NCI-H345 treated with DMSO at 0.1 percent for 48 hours (cell line): Measurements from ENCODE around the gene DAB2.
"Not testable (repeated sequence)": the region's sequence is repeated elsewhere in the genome, so short reads cannot be mapped to it uniquely, and the experiment has no call there.

Experiments
- DNase-seq: peaks from one replicate; lab custom pipeline; 2025; ENCODE audit not compliant: unreplicated experiment; lab: John Stamatoyannopoulos, UW

DAB2 gene

DNA sequence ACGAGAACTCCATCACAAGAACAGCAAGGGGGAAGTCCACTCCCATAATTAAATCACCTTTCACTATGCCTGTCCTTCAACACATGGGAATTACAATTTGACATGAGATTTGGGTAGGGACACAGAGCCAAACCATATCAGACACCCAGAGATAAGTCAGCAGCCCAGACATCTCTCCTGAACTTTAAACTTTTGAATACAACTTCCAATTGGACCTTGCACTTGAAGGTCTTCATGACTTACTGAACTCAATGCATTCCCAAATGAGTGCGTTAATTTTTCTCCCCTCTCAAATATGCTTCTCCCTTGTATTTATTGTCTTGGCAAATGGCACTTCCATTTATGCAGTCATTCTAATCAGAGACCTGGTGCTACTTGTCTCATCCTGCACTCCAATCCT lies 72.6 kb downstream of the DAB2 start:
- DNase-seq: no peak

GRCh38 chr5:39349484-39349883 lies 75.3 kb downstream of the DAB2 start:
- DNase-seq: no peak

DNA sequence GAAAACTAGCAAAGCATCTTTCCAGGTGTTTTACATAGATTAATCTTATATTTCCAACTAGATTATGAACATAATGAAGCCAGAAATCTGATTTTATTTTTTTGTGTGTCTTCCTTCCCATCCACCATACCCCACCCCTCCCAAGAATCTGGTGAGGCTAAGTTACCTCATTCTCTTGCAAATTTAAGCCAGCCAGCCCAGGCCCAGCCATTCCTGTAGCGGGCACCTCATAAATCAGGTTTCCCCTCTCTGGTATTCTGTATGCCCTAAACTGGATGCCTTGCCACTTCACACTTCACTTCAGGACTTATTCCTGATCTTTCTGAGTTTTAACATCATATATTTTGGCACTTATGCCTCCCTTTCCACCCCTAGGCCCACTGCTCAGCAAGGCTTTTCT lies 82.3 kb downstream of the DAB2 start:
- no peak for DNase-seq

DNA sequence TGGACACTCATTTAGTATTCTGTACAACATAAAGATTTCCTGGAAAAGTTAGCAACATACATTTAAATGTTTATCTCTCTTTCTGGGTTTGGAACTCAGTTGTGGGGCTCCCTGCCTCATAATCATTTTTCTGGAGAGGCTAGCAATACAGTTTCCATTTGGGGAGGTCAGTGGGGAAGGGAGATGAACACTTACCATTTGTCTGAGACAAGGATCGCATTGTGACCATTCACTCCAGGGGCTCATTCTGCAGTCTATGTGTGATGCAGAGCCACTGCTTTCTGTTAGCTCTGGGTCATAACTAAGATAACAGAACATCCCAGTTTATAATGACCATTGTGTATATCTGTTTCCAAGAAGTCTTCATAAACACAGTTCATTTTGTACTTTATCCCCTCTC lies 82.9 kb downstream of the DAB2 start:
- no peak for DNase-seq

DNA sequence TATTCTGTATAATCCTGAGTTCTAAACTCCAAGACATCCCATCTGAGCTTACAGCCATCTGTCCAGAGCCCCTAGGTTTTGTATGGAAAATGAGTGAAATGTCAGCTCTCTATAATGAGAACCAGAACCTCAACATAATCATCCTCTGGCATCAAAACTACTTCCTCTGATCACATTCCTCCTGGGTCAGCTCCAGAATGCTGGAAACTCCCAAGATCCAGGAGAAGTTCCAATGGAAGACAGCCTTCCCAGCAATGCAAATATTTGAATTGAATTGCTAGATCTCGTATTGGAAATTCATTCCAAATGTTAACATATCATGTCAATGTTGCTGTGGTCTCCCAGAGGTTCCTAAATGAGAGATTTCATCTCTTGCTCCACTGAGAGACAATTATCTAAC lies 84.3 kb downstream of the DAB2 start:
- DNase-seq: no peak

GRCh38 chr5:39337252-39337915 lies 87.4 kb downstream of the DAB2 start:
- DNase-seq: no peak

- DNase-seq: not testable (repeated sequence)
These were observed 90.5 kb downstream of the DAB2 start for GRCh38 chr5:39334296-39334695.

DNA sequence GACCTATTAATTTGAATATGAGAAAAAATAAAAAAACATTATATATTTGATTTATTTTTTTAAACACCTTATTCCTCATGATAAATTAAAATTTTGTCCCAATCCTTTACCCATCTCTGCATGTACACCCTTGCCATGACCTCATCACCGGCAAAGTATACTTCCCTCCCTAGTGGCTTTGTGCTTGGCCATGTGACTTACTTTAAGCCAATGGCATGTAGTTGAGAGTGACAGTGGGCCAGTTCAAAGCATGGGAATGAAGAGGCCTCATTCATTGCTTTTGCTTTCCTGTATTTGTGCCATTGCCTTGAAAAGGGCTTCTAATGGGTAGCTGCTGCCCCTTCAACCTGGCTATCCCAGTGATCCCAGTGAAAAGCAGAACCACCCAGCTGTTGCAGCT lies 91.7 kb downstream of the DAB2 start:
- DNase-seq: no peak

DNA sequence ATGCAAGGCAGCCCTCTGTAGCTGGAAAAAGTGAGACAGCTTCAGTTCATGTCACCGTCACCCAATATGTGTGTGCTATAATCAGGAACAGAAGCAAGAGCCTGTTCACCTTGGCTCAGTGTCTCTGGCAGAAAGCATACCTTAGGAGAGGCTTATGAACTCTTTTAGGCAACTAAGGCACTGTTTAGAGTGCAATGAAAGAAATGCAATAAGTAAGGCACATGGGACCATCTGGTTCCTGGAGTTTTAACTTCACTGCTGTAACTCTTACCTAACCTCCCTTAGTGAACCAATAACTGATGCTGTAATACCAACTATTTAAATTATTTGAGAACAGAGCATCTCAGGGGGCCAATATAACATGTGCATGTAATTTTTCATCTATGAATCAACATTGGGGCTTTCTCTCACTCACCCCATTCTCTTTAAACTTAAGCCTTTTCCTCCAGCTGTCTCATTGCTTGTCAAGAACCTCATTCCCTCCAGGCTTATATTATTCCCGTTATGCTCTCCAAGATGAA lies 92.9 kb downstream of the DAB2 start:
- DNase-seq: no peak

GRCh38 chr5:39328731-39329130 lies 96.0 kb downstream of the DAB2 start:
- DNase-seq: no peak

GRCh38 chr5:39323542-39323941 lies 101.2 kb downstream of the DAB2 start:
- DNase-seq: no peak
